Spleen (tissue), 11 donors: ENCODE results near the gene SPP2. TPM values are rescaled to one million over a fixed set of nuclear protein-coding genes. Genes with fewer than 3 reads are reported as not detected.

Source experiments
- DNase-seq: peaks from one replicate; pipeline ENCODE4 v3.0.0-alpha.2; 2020
- H3K27ac ChIP-seq, 8 donors: fragments of 200-600 bp; sonication (generic) in 7 of 8; 1 replicate in 4 of 8; 2 replicates in 4 of 8; pipeline versions ENCODE4 v1.5.0 to v1.8.0; 2016 to 2021; ENCODE audit warnings: inconsistent platforms in 4 of 8, mild to moderate bottlenecking in 4 of 8, moderate library complexity in 1 of 8
- H3K27me3 ChIP-seq, 7 donors: fragments of 200-600 bp; sonication (generic) in 6 of 7; replicated peaks in 1 of 7; 1 replicate in 4 of 7; 2 replicates in 3 of 7; pipeline versions ENCODE4 v1.5.0 to v1.8.0; 2016 to 2021; ENCODE audit warnings: inconsistent platforms in 3 of 7, mild to moderate bottlenecking in 1 of 7
- H3K36me3 ChIP-seq, 6 donors: fragments of 200-600 bp; sonication (generic) in 5 of 6; 1 replicate in 4 of 6; 2 replicates in 2 of 6; pipeline versions ENCODE4 v1.5.0 to v1.8.0; 2016 to 2021; ENCODE audit warnings: inconsistent platforms in 2 of 6
- H3K4me1 ChIP-seq, 6 donors: fragments of 200-600 bp; sonication (generic) in 5 of 6; 1 replicate in 3 of 6; 2 replicates in 3 of 6; pipeline versions ENCODE4 v1.5.0 to v1.8.0; 2016 to 2021; ENCODE audit warnings: inconsistent platforms in 3 of 6
- H3K4me3 ChIP-seq, 8 donors: fragments of 200-600 bp; sonication (generic) in 7 of 8; 1 replicate in 4 of 8; 2 replicates in 4 of 8; pipeline versions ENCODE4 v1.5.0 to v1.8.0; 2016 to 2021; ENCODE audit warnings: inconsistent platforms in 4 of 8, mild to moderate bottlenecking in 4 of 8, moderate library complexity in 2 of 8
- H3K9me3 ChIP-seq, 8 donors: fragments of 200-600 bp; sonication (generic) in 7 of 8; 1 replicate in 4 of 8; 2 replicates in 4 of 8; pipeline versions ENCODE4 v1.5.0 to v1.8.0; 2016 to 2021; ENCODE audit warnings: inconsistent platforms in 4 of 8
- POLR2A ChIP-seq, 3 donors: fragments of 450-650 bp; IDR thresholded peaks; one replicate each; pipeline ENCODE4 v1.5.1; 2017; ENCODE audit warnings: antibody characterized with exemption in 3 of 3, mild to moderate bottlenecking in 1 of 3
- POLR2AphosphoS5 ChIP-seq, 3 donors: sonication (generic); formaldehyde crosslinking; IDR thresholded peaks; one replicate each; pipeline ENCODE4 v1.5.1; 2017; ENCODE audit warnings: antibody characterized with exemption in 3 of 3
- WGBS, 5 donors: extraction: QIAGEN DNeasy Blood & Tissue Kit in 3 of 5; methylation state at CpG; one replicate each; pipeline versions ENCODE4 v1.1.5 to v1.1.7; 2013 to 2018; 5-methylcytosine and 5-hydroxymethylcytosine counted together
- intact Hi-C: fragments of 100-400 bp; cut with DNase I; formaldehyde crosslinking; loops from one replicate; pipeline ENCODE4 v1.15.0; 2023; ENCODE audit warnings: low total_unique reads
- polyA plus RNA-seq, 3 donors: library from polyadenylated mRNA; stranded (reverse); fragments of 200-250 nt; gene quantifications; one replicate each; pipeline ENCODE4 v1.2.1, GENCODE V29; 2013
- total RNA-seq, 7 donors: library from RNA; depleted of rRNA in 3 of 7; stranded (reverse); fragments of >200 nt in 3 of 7; fragmentation: NEBNext Ultra II Directional in 4 of 7; extraction: Animal tissue kit (Norgen Biotek cat#: 25700) in 4 of 7; gene quantifications; one replicate each; pipeline versions ENCODE4 v1.1.0 to v1.2.1, GENCODE V29; 2016 to 2021
- TF ChIP-seq, protein P1 (sequence below), 11 experiments: fragments of 200-600 bp in 7 of 11; fragments of 450-650 bp in 4 of 11; sonication (generic) in 4 of 11; IDR thresholded peaks in 8 of 11; conservative IDR thresholded peaks in 3 of 11; 1 replicate in 7 of 11; 2 replicates in 4 of 11; pipeline versions ENCODE4 v1.4.0 to v1.8.0; 2016 to 2021; ENCODE audit warnings: antibody characterized with exemption in 11 of 11, inconsistent platforms in 4 of 11, mild to moderate bottlenecking in 1 of 11
- donor health status: healthy with polysubstance abuse.
- donor health status: DM: no; HTN: no; CAD: no; lungs with moderate emphysema.
- donor health status: DM: no; HTN: no; CAD: no.
- donor health status: Bipolar disorder and iron deficiency.
- donor health status: healthy.
- donor health status: DM: no; HTN: no; CAD: no.
- donor health status: DM: yes; HTN: yes; CAD: no.

The SPP2 gene
- total and polyA plus RNA-seq, 10 donors, result not detected

- 82 to 100% (median 93%) methylated on average over 2 of the region's 2 CpGs for WGBS, 5 donors
- Histone ChIP-seq H3K27me3 (peaks cover 0 to 4% (median 0%) of the 10 kb centered on the region in 7 donors), H3K4me1 (no peaks in the 10 kb centered on the region), H3K27ac (no peak overlapping the region), H3K4me3 (no peak overlapping the region), H3K9me3 (no peaks in the 10 kb centered on the region), H3K36me3 (no peaks in the 10 kb centered on the region)
- DNase-seq, result no peak
- TF ChIP-seq POLR2A (IDR thresholded peaks at IDR 0.05) (no peak), POLR2AphosphoS5 (IDR thresholded peaks at IDR 0.05) (no peak)
- TF ChIP-seq, protein P1, sequence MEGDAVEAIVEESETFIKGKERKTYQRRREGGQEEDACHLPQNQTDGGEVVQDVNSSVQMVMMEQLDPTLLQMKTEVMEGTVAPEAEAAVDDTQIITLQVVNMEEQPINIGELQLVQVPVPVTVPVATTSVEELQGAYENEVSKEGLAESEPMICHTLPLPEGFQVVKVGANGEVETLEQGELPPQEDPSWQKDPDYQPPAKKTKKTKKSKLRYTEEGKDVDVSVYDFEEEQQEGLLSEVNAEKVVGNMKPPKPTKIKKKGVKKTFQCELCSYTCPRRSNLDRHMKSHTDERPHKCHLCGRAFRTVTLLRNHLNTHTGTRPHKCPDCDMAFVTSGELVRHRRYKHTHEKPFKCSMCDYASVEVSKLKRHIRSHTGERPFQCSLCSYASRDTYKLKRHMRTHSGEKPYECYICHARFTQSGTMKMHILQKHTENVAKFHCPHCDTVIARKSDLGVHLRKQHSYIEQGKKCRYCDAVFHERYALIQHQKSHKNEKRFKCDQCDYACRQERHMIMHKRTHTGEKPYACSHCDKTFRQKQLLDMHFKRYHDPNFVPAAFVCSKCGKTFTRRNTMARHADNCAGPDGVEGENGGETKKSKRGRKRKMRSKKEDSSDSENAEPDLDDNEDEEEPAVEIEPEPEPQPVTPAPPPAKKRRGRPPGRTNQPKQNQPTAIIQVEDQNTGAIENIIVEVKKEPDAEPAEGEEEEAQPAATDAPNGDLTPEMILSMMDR (IDR thresholded peaks at IDR 0.05 in 8 of 11, conservative IDR thresholded peaks at IDR 0.05 in 3 of 11), result no peak
- intact Hi-C loops, result no loop called here
Measured at GRCh38 chr2:234078129-234078528, 27.6 kb downstream of the SPP2 start.

GRCh38 chr2:234081970-234082822, 31.7 kb downstream of the SPP2 start:
- Histone ChIP-seq H3K36me3 (no peaks in the 10 kb centered on the region), H3K27me3 (peaks cover 0 to 19% (median 0%) of the 10 kb centered on the region in 7 donors), H3K4me1 (no peaks in the 10 kb centered on the region), H3K4me3 (no peak overlapping the region), H3K27ac (no peak overlapping the region), H3K9me3 (peaks cover 0 to 2% (median under 1%) of the 10 kb centered on the region in 8 donors)
- intact Hi-C loops, result no loop called here
- TF ChIP-seq POLR2AphosphoS5 (IDR thresholded peaks at IDR 0.05) (no peak), POLR2A (IDR thresholded peaks at IDR 0.05) (no peak)
- TF ChIP-seq, protein P1 (IDR thresholded peaks at IDR 0.05 in 8 of 11, conservative IDR thresholded peaks at IDR 0.05 in 3 of 11), result no peak
- WGBS, 5 donors, result 76 to 84% (median 81%) methylated on average over 15 of the region's 15 CpGs
- no peak for DNase-seq

DNA sequence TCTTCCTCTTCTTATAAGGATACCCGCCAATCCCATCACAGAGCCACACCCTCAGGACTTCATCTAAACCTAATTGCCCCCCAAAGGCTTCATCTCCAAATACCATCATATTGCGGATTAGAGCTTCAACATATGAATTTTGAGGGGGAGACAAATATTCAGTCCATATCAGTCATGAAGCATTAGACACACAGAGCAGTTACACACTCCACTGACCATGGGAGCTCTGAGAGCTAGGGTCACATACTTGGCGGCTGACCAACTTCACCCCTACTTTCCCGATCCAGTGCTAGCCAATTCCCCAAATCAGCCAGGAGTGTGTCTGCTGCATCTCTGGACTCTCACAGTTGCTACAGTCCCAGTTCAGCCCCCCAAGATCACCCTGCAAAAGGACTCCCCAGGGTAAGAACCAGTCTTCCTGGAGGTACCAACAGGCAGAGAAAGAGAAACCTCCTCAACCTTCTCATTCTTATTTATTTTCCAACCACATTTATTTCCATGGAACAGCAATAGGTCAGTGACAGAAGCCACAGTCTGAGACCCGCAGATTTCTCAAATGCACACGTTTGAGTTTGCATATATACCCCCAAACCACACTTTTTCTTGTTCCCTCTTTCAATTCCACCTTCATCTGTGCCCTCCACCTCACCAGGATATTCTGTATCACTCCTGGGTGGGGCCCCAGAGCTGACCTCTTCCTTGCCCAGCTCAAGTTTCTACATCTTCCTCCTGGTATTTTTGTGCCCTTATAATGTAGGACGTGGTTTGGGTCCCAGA, 33.3 kb downstream of the SPP2 start:
- no peak for DNase-seq
- Histone ChIP-seq H3K36me3 (no peaks in the 10 kb centered on the region), H3K4me3 (no peak overlapping the region), H3K9me3 (peaks cover 0 to 18% (median 15%) of the 10 kb centered on the region in 8 donors), H3K27me3 (peaks cover 0 to 19% (median 0%) of the 10 kb centered on the region in 7 donors), H3K27ac (no peak overlapping the region), H3K4me1 (no peaks in the 10 kb centered on the region)
- intact Hi-C loops, result no loop called here
- TF ChIP-seq POLR2AphosphoS5 (IDR thresholded peaks at IDR 0.05), result no peak
- TF ChIP-seq, protein P1 (IDR thresholded peaks at IDR 0.05 in 8 of 11, conservative IDR thresholded peaks at IDR 0.05 in 3 of 11), result no peak
- no peak for TF ChIP-seq POLR2A (IDR thresholded peaks at IDR 0.05)
- 58 to 79% (median 70%) methylated on average over 7 of the region's 7 CpGs for WGBS, 5 donors
